GM19023 (cell line): ENCODE measurements around the gene COMMD4.

ENCODE experiments used
- ATAC-seq: cut with Tn5 transposase; IDR thresholded peaks from one replicate; pipeline ENCODE4 v1.9.1; 2021; ENCODE audit warnings: mild to moderate bottlenecking, moderate library complexity; ENCODE audit not compliant: unreplicated experiment

Gene COMMD4

GRCh38 chr15:75355369-75355768 is 19.5 kb downstream of the COMMD4 start:
- no peak for ATAC-seq

- ATAC-seq: no peak
These were observed 20.1 kb downstream of the COMMD4 start for GRCh38 chr15:75356006-75356405.

DNA sequence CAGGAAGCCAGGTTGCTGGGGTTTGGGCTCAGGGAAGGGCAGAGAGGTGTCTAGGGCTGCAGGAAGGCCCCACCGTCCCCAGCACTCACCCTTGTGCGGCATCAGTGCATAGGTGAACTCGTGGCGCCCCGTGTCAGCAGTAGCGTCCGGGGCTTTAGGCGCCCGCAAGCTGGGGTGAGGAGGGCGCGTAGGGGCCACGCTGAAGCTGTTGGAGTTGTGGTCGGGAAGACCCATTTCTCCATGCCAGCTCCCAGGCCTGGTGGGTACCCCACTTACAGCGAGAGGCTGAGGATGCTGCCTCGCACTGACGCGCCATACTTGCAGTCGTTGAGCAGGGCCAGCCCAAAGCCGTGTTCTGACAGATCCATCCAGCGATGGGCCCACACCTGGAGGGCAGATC is 20.7 kb downstream of the COMMD4 start:
- no peak for ATAC-seq

DNA sequence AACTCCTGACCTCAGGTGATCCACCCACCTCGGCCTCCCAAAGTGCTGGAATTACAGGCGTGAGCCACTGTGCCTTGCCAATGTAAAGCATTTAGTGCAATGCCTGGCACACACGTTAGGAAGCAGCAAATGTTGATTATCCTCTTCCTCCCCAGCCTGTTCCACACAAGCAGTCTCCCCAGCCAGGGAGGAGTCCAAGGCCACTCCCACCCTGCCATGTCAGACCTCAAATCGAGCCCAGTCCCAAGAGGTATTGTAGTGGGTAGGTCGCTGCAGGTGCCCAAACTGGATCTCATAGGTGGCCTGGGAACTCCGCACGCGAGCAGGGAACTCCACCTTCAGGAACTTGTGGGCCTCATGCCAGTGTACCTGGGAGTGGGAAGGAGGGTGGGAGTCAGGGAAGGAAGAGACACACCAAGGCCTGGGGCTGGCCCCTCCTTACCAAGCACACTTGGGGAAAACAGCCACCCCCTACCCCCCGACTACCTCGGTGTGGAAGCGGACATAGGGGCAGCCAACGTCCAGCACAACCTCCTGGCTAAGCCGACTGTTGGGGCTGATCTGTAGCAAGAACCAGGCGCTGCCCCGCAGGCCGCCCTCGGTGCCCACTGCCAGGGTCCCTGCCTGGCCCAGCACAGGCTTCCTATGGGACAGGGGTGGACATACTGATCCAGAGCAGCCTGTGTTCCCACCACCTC is 22.3 kb downstream of the COMMD4 start:
- ATAC-seq: no peak

DNA sequence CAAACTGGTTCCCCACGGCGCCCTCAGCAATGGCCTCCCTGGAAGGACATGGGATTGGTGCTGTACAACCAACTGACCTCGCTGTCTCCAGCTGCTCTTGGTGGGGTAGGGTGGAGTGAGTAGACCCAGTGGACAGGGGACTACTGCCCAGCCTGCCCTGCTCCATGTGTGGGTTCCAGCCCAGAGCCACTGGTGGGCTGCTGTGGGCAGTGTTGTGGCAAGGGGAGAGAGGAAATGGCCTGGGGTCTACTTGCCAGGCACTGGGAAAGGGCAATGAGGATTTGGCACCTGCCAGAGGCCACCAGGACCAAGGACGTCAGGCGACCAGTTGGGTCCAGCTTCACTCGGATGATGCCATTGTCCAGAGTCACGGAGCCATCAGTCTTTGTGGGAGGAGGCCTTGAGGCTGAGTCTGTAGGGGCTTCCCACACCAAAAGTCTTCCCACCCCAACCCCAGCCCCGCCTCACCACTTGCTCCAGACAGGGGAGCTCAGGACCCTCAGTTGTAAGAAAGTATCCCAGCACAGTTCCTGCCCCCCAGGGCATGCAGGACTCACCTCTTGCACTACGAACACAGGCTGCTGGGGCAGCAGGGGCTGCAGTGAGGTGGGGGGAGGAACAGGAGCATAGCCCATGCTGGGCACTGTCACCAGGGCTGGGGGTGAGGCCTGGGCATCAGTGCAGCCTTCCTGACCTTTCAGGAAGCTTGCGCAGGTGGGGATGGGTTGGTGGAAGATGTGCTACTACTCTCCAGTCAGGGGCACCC is 23.1 kb downstream of the COMMD4 start:
- ATAC-seq: no peak

GRCh38 chr15:75359537-75360250 is 23.8 kb downstream of the COMMD4 start:
- ATAC-seq: no peak

GRCh38 chr15:75360391-75360790 is 24.5 kb downstream of the COMMD4 start:
- no peak for ATAC-seq

DNA sequence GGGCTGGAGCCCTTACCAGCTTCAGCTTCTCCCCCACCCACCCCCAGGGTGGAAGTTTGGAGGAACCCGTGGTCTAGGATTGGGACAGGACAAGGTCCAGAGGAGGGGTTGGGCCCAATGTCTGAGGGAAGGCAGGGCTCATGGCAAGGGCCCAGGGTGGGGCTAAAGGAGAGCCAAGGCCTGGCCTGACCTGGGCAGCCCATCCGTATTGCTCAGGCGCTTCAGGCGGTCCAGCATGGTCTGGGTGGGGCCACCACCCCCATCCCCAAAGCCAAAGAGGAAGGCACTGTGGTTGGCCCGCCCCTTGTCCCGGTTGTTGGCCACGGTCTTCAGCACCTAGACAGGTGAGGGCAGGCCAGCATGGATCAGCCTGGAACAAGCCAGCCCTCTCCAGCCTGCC is 25.0 kb downstream of the COMMD4 start:
- ATAC-seq: no peak

DNA sequence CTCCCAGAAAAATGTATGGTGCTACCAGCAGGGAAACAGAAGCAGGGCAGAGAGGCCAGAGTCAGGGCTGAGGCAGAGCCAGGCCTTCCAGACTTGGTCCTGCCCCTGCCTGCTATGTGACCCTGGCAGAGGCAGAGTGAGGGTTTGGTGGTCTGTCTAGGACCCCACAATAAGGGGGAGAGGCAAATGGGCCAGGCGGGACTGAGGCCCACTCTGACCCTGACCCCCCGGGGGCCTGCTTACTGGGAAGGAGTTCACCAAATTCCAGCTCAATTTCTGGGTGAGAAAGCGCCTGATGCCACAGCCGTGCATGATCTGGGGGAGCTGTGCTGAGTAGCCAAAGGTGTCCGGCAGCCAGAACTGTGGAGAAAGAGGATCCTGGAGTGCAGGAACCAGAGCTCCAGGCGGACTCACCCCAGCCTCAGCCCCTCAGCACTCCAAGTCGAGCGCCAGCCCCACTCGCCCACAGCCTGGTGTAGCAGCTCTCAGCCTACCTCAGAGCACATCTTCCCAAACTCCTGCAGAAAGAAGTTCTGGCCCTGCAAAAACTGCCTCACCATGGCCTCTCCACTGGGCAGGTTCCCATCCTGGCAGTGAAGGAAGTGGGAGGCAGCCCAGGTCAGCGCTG is 25.6 kb downstream of the COMMD4 start:
- no peak for ATAC-seq

- ATAC-seq: no peak
These were observed 26.3 kb downstream of the COMMD4 start for GRCh38 chr15:75361989-75362641.

- no peak for ATAC-seq
These were observed 26.9 kb downstream of the COMMD4 start for GRCh38 chr15:75362642-75363249.

- no peak for ATAC-seq
These were observed 27.9 kb downstream of the COMMD4 start for GRCh38 chr15:75363786-75364185.

DNA sequence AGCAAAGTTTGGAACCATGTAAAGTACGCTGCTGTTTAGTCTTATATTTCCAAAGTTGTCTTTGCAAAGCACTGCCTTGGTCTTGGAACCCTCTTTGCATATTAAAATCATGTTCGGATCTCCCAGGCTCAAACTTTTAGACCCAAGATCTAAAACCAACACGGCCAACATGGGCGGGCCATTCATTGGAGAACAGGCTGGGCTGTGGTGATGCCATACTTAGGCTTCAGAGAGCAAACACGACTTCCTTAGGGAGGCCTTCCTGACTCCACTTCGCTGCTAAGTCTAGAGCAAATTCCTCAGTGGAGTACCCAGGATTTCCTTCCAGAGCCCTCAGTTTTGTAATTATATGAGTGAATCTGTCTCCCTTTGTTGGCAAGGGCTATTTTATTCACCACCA is 29.0 kb downstream of the COMMD4 start:
- no peak for ATAC-seq

DNA sequence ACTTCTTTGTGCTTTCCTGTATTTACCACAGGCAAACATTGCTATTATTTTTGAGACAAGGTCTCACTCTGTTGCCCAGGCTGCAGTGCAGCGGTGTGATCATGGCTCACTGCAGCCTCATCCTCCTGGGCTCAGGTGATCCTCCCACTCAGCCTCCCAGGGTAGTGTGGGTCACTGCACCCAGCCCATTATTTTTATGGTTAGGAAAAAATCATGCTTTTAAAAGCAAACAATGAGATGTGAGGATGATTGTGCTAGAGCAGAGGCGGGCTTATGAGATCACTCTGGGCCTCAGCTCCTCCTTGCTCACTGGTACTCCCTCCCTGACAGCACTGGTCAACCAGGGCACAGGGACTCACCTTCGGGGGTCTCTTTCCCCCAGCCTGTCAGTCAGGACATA is 30.3 kb downstream of the COMMD4 start:
- no peak for ATAC-seq

DNA sequence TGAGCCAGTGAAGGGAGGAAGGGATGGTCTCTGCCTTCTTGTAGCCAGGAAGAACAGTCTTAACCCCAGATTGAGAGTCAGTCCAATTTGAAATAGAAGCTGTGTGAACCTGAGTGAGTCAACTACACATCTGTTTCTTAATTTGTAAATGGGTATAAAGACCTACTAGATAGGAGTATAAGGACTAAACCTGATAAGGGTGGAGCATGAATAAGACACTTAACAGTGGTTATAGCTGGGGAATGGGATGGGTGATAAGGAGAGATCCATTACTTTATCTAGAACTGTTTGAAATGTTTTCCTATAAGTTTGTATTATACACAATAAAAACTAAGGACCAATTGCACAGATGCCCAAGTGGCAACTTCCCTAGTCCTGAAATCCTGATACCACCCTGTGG is 31.1 kb downstream of the COMMD4 start:
- ATAC-seq: no peak

GRCh38 chr15:75367406-75367912 is 31.6 kb downstream of the COMMD4 start:
- ATAC-seq: no peak

DNA sequence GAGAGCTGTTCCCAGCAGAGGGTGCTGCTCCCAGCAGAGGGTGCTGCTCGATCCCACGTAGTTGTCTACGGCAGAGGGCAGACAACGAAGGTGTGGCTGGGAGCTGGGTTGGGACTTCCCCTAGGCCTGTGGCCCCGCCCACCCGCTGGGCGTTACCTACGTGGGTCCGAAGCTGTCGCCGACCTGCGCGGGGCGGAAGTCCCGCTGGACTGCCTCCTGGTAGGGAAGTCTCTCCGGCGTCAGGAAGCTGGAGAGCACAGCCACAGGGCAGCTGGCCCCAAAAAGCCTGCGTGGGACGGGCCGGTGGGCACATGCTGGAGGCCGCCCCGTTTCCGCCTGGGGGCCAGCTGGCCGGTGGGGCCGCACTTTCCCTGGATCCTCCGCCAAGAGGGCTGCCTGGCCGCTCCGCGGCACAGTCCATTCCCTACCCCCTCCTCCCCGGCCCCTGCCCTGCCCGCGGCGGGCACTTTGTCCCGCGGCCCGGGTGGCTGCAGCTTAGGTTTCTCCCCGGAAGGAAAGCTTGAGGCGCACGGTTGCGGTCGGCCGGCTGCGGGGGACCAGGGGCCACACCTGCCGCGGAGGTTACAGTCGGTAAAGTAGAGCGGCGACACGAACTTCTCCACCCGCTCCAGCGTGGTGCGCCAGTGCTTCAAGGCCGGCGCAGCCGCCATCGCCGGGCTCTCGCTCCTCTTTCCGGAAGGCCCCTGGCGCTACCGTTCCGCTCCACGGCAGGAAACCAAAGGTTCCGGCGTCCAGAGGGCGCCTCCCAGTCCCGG is 32.2 kb downstream of the COMMD4 start, which contains the start of gene MAN2C1:
MAN2C1 (minus strand) TSS at position 695 of the 776 bp plus-strand sequence; CDS start at position 671, 24 bp downstream.
- ATAC-seq: peak; percentile 89

- no peak for ATAC-seq
These were observed 32.9 kb downstream of the COMMD4 start for GRCh38 chr15:75368689-75369239.
